ENCODE results near the gene MRPL10. TPM values are rescaled to one million over a fixed set of nuclear protein-coding genes. Genes with fewer than 3 reads are reported as not detected.

MRPL10 gene
- total RNA-seq, 1 experiment from 2014 or later, result 74.2 TPM

GRCh38 chr17:47840001-47840741, 8.8 kb upstream of the MRPL10 start:
- Histone ChIP-seq H3K4me2 (ENCODE audit: low read length) (peak overlapping the region; percentile 91), H3K9me2 (replicated peaks; ENCODE audit: low read length) (no peaks in the 10 kb centered on the region), H3K79me2 (ENCODE audit: low read length) (peaks cover 17% of the 10 kb centered on the region), H3F3A (ENCODE audit: low read length, unreplicated experiment) (no peaks in the 10 kb centered on the region), H3K4me1 (ENCODE audit: insufficient read depth, low read length) (peaks cover 29% of the 10 kb centered on the region), H3K9ac (ENCODE audit: low read length) (peak overlapping the region; percentile 75), H3K27me3 (ENCODE audit: low read length) (no peaks in the 10 kb centered on the region), H2AFZ (ENCODE audit: low read length) (peak overlapping the region; percentile 95), H3K36me3 (ENCODE audit: low read depth, low read length) (no peaks in the 10 kb centered on the region; the same call in 1 of the 2 replicates), H3K9me3 (ENCODE audit: low read length) (no peaks in the 10 kb centered on the region), H4K20me1 (ENCODE audit: low read length) (no peaks in the 10 kb centered on the region), H3K4me3 (ENCODE audit: low read length) (peak overlapping the region; percentile 80), H3K27ac (ENCODE audit: low read length) (no peak overlapping the region)
- ATAC-seq, result no peak
- TF ChIP-seq EZH2 (IDR thresholded peaks at IDR 0.05; ENCODE audit: low read length, unreplicated experiment) (no peak), CTCF (conservative IDR thresholded peaks at IDR 0.05; ENCODE audit: low read depth, low read length) (no peak)
- ChIA-PET CTCF (interaction anchor here (0.6 to 4.1 kb wide), 5 partner anchors 9 to 101 kb away, joined by 3 to 65 read pairs (median 5); partner anchors contain the start of genes LRRC46, MRPL10, PNPO and SP6), POLR2A (ENCODE audit: unreplicated experiment) (no interaction called here)
- no TSS peak for BruUV-seq (replicated peaks)
- DNase-seq, result no peak
- intact Hi-C loops (cut with micrococcal nuclease), result loop anchor here (2.0 kb wide), 1 partner anchor 109 kb away; no protein-coding TSS in a partner anchor

- no peak overlapping the region for H2AFZ ChIP-seq (ENCODE audit: low read length)
- no peaks in the 10 kb centered on the region for H4K20me1 ChIP-seq (ENCODE audit: low read length)
- no peaks in the 10 kb centered on the region for H3F3A ChIP-seq (ENCODE audit: low read length, unreplicated experiment)
- H3K4me1 ChIP-seq (ENCODE audit: insufficient read depth, low read length), result peaks cover 29% of the 10 kb centered on the region
- H3K9me3 ChIP-seq (ENCODE audit: low read length), result no peaks in the 10 kb centered on the region
- H3K4me2 ChIP-seq (ENCODE audit: low read length), result no peak overlapping the region
- no peaks in the 10 kb centered on the region for H3K9me2 ChIP-seq (replicated peaks; ENCODE audit: low read length)
- no peaks in the 10 kb centered on the region for H3K27me3 ChIP-seq (ENCODE audit: low read length)
- TF ChIP-seq EZH2phosphoT487 (IDR thresholded peaks at IDR 0.05; ENCODE audit: borderline replicate concordance, low read length) (no peak), EZH2 (IDR thresholded peaks at IDR 0.05; ENCODE audit: low read length, unreplicated experiment) (no peak), CTCF (conservative IDR thresholded peaks at IDR 0.05; ENCODE audit: low read depth, low read length) (no peak)
- H3K9ac ChIP-seq (ENCODE audit: low read length), result no peak overlapping the region
- H3K36me3 ChIP-seq (ENCODE audit: low read depth, low read length), result no peaks in the 10 kb centered on the region; the same call in 1 of the 2 replicates
- H3K27ac ChIP-seq (ENCODE audit: low read length), result no peak overlapping the region
- intact Hi-C loops (cut with micrococcal nuclease), result no loop called here
- DNase-seq, result no peak
- no peak overlapping the region for H3K4me3 ChIP-seq (ENCODE audit: low read length)
- CTCF ChIA-PET, result no interaction called here
- BruUV-seq (replicated peaks), result no TSS peak
- POLR2A ChIA-PET (ENCODE audit: unreplicated experiment), result no interaction called here
- no peak for ATAC-seq
- H3K79me2 ChIP-seq (ENCODE audit: low read length), result peaks cover 17% of the 10 kb centered on the region
Measured at GRCh38 chr17:47839071-47839470, 7.7 kb upstream of the MRPL10 start.

- Histone ChIP-seq H3K9ac (ENCODE audit: low read length) (no peak overlapping the region), H3K27ac (ENCODE audit: low read length) (no peak overlapping the region), H3K9me3 (ENCODE audit: low read length) (no peaks in the 10 kb centered on the region), H3K4me1 (ENCODE audit: insufficient read depth, low read length) (peaks cover 29% of the 10 kb centered on the region), H3K4me2 (ENCODE audit: low read length) (no peak overlapping the region), H3F3A (ENCODE audit: low read length, unreplicated experiment) (no peaks in the 10 kb centered on the region), H3K79me2 (ENCODE audit: low read length) (peaks cover 17% of the 10 kb centered on the region), H3K27me3 (ENCODE audit: low read length) (no peaks in the 10 kb centered on the region), H3K9me2 (replicated peaks; ENCODE audit: low read length) (no peaks in the 10 kb centered on the region), H2AFZ (ENCODE audit: low read length) (no peak overlapping the region), H3K36me3 (ENCODE audit: low read depth, low read length) (no peaks in the 10 kb centered on the region; the same call in 1 of the 2 replicates), H3K4me3 (ENCODE audit: low read length) (no peak overlapping the region), H4K20me1 (ENCODE audit: low read length) (no peaks in the 10 kb centered on the region)
- CTCF ChIA-PET, result no interaction called here
- DNase-seq, result no peak
- intact Hi-C loops (cut with micrococcal nuclease), result no loop called here
- no peak for ATAC-seq
- POLR2A ChIA-PET (ENCODE audit: unreplicated experiment), result no interaction called here
- BruUV-seq (replicated peaks), result no TSS peak
- TF ChIP-seq CTCF (conservative IDR thresholded peaks at IDR 0.05; ENCODE audit: low read depth, low read length) (no peak), EZH2phosphoT487 (IDR thresholded peaks at IDR 0.05; ENCODE audit: borderline replicate concordance, low read length) (no peak), EZH2 (IDR thresholded peaks at IDR 0.05; ENCODE audit: low read length, unreplicated experiment) (no peak)
Measured at GRCh38 chr17:47838636-47839035, 7.3 kb upstream of the MRPL10 start.

Measured in PC-3 (cell line).